Karpas-422 (cell line): ENCODE data around the gene KATNAL1. TPM values are rescaled to one million over a fixed set of nuclear protein-coding genes. Genes with fewer than 3 reads are reported as not detected.
A peak's percentile ranks its signal among the peaks of the same experiment; 100 is the strongest.

Experiments used
- DNase-seq: peaks from one replicate; pipeline ENCODE4 v3.0.0-alpha.2; 2015
- H2AFZ ChIP-seq: fragments of 200-600 bp; sonication (generic); 2 replicates; pipeline ENCODE4 v1.6.1; 2014; ENCODE audit warnings: antibody characterized with exemption, low read length, mixed read lengths
- H3K27ac ChIP-seq: fragments of 200-600 bp; sonication (generic); 2 replicates; pipeline ENCODE4 v1.5.1; 2014; ENCODE audit warnings: mild to moderate bottlenecking, low read length, moderate library complexity
- H3K27me3 ChIP-seq: fragments of 200-600 bp; sonication (generic); 2 replicates; pipeline ENCODE4 v1.6.1; 2014; ENCODE audit warnings: low read length, mixed read lengths
- H3K36me3 ChIP-seq: fragments of 200-600 bp; sonication (generic); 2 replicates; pipeline ENCODE4 v1.6.1; 2014; ENCODE audit warnings: low read length, mixed read lengths; ENCODE audit not compliant: insufficient read depth
- H3K4me1 ChIP-seq: fragments of 200-600 bp; sonication (generic); 2 replicates; pipeline ENCODE4 v1.6.1; 2014; ENCODE audit warnings: mild to moderate bottlenecking, low read length, mixed read lengths
- H3K4me2 ChIP-seq: fragments of 200-600 bp; sonication (generic); 2 replicates; pipeline ENCODE4 v1.6.1; 2014; ENCODE audit warnings: low read length, low read depth, mild to moderate bottlenecking; ENCODE audit not compliant: poor library complexity, severe bottlenecking
- H3K4me3 ChIP-seq: fragments of 200-600 bp; sonication (generic); 2 replicates; pipeline ENCODE4 v1.5.1; 2014; ENCODE audit warnings: mild to moderate bottlenecking, antibody characterized with exemption, low read length, mixed read lengths
- H3K79me2 ChIP-seq: fragments of 200-600 bp; sonication (generic); 2 replicates; pipeline ENCODE4 v1.6.1; 2014; ENCODE audit warnings: mild to moderate bottlenecking, low read length, mixed read lengths
- H3K9ac ChIP-seq: fragments of 200-600 bp; sonication (generic); 2 replicates; pipeline ENCODE4 v1.6.0; 2014; ENCODE audit warnings: low read length
- H3K9me2 ChIP-seq: fragments of 200-600 bp; sonication (generic), shearing (Covaris generic); replicated peaks from 2 replicates; pipeline ENCODE4 v1.6.0; 2014; ENCODE audit warnings: mild to moderate bottlenecking, low read length, moderate library complexity; ENCODE audit not compliant: insufficient read depth
- H3K9me3 ChIP-seq: fragments of 300-700, 200-600 bp; sonication (generic); 2 replicates; pipeline ENCODE4 v1.6.1; 2014; ENCODE audit warnings: low read length, mixed read lengths
- H4K20me1 ChIP-seq: fragments of 200-600 bp; sonication (generic); 2 replicates; pipeline ENCODE4 v1.6.1; 2014; ENCODE audit warnings: mild to moderate bottlenecking, antibody characterized with exemption, low read length, low read depth; ENCODE audit not compliant: insufficient read depth
- total RNA-seq: library from RNA; depleted of rRNA; stranded (reverse); fragments of >200 nt; shearing (Covaris generic); gene quantifications from 2 replicates; pipeline ENCODE4 v1.2.3, GENCODE V29; 2014; ENCODE audit warnings: low replicate concordance

The KATNAL1 gene
- total RNA-seq, 1 experiment from 2014 or later = 35.6 TPM

DNA sequence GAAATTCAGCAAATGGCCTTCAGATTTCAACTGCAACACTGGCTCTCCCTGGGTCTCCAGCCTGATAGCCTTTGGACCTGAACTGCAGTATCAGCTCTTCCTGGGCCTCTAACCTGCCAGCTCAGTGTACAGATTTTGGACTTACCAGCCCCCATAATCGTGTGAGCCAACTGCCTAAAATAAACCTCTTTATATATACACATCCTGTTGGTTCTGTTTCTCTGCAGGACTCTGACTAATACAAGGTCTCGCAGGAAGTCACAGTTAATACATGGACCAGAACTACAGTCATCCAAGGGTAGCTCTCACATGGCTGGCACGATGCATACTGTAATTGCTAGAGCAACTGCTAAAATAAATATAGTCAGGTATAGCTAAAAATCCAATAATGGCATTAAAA lies 85.1 kb downstream of the KATNAL1 start:
- Histone ChIP-seq H3K36me3 (peaks cover 50% of the 10 kb centered on the region), H3K27ac (no peak overlapping the region), H3K9me2 (no peaks in the 10 kb centered on the region), H3K9me3 (no peaks in the 10 kb centered on the region), H3K4me1 (no peaks in the 10 kb centered on the region; the same call in 1 of the 2 replicates), H3K79me2 (peaks cover 37% of the 10 kb centered on the region), H2AFZ (no peak overlapping the region), H4K20me1 (no peaks in the 10 kb centered on the region), H3K9ac (no peak overlapping the region), H3K4me3 (no peak overlapping the region), H3K27me3 (no peaks in the 10 kb centered on the region), H3K4me2 (no peak overlapping the region)
- no peak for DNase-seq

DNA sequence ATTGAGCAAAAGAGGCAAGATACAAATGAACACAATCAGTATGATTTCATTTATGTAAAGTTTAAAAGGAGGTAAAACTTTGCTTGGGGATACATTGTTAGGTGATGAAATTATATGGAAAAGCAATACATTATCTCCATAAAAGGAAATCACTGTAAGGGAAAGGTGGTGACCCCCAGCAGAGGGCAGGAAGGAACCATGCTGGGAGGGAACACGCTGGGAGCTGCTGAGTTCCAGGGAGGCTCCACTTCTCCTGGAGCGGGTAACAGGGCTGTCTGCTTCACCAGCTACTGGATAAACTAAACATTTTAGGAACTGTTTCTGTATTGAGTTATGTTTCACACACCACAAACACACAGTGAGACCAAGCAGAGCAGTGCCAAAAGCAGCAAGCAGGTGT lies 91.2 kb downstream of the KATNAL1 start:
- Histone ChIP-seq H3K27me3 (no peaks in the 10 kb centered on the region), H3K9me3 (no peaks in the 10 kb centered on the region), H3K4me1 (no peaks in the 10 kb centered on the region), H3K27ac (no peak overlapping the region), H3K79me2 (peaks cover 31% of the 10 kb centered on the region), H3K36me3 (peaks cover 28% of the 10 kb centered on the region), H3K9me2 (no peaks in the 10 kb centered on the region), H3K4me3 (no peak overlapping the region), H3K4me2 (no peak overlapping the region), H4K20me1 (no peaks in the 10 kb centered on the region), H3K9ac (no peak overlapping the region), H2AFZ (no peak overlapping the region)
- DNase-seq = no peak

DNA sequence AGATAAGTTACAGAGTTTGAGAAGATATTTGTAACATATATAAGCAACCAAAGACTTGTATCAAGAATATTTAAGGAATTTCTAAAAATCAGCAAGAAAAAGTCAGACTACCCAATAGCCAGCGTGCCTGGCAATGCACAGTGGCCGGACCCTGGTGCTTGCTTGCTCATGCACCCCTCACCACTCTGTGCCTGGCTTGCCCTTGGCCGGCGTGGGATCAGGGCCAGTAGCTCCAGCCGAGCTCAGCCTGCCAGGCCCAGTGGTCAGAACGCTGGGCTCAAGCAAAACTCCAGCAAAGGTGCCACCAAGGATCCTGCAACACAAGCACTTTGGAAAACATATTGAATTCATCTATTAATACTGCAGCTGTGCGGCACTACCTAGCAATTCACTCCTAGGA lies 95.1 kb downstream of the KATNAL1 start:
- Histone ChIP-seq H3K4me2 (no peak overlapping the region), H3K27me3 (no peaks in the 10 kb centered on the region), H4K20me1 (no peaks in the 10 kb centered on the region), H3K36me3 (peaks cover 30% of the 10 kb centered on the region), H3K27ac (no peak overlapping the region), H3K4me3 (no peak overlapping the region), H2AFZ (no peak overlapping the region), H3K9me3 (no peaks in the 10 kb centered on the region), H3K9ac (no peak overlapping the region), H3K4me1 (no peaks in the 10 kb centered on the region), H3K9me2 (no peaks in the 10 kb centered on the region), H3K79me2 (peaks cover 22% of the 10 kb centered on the region)
- no peak for DNase-seq

DNA sequence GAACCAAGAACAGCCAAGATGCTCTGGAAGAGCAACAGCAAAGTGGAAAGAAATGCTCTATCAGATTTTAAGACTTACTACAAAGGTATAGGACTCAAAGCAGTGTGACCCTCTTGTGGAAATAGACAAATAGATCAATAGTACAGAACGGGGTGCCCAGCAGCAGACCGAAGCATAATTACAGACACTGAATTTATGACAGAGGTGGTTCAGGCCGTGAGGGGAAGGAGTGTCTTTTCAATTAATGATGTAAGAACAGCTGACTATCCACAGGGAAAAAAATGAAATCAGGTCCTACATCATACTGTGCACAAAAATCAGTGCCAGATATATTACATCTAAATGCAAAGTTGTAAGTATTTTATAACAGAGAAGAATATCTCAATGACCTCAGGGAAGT lies 95.6 kb downstream of the KATNAL1 start:
- Histone ChIP-seq H3K27ac (no peak overlapping the region), H3K4me3 (no peak overlapping the region), H3K9ac (no peak overlapping the region), H3K4me2 (no peak overlapping the region), H3K4me1 (no peaks in the 10 kb centered on the region), H3K79me2 (peaks cover 19% of the 10 kb centered on the region), H3K9me2 (no peaks in the 10 kb centered on the region), H4K20me1 (no peaks in the 10 kb centered on the region), H2AFZ (no peak overlapping the region), H3K9me3 (no peaks in the 10 kb centered on the region), H3K27me3 (no peaks in the 10 kb centered on the region), H3K36me3 (peaks cover 28% of the 10 kb centered on the region)
- DNase-seq = no peak

DNA sequence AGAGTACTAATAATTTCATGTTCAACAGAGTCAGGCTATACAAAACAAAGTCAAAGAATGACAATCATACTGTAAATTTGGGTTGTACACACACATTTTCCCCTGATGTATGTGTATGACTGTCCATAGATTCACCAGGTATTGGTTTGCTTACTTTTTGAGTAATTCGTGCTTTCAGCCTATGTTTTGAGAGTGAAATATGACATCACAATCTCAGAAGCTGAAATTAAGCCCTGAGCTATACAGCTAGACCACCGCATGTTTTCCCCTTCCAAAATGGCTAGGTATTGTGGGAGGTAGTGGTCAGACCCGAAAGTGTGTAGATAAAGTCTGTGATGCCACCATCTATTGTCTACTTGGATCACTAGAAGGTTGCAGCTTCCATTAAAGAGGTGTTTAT lies 102.8 kb downstream of the KATNAL1 start:
- Histone ChIP-seq H3K9ac (no peak overlapping the region), H3K27me3 (no peaks in the 10 kb centered on the region), H3K27ac (no peak overlapping the region), H3K9me2 (no peaks in the 10 kb centered on the region), H3K4me3 (no peak overlapping the region), H3K36me3 (peaks cover 18% of the 10 kb centered on the region; the same call in 1 of the 2 replicates), H3K4me1 (no peaks in the 10 kb centered on the region), H2AFZ (no peak overlapping the region), H3K79me2 (no peaks in the 10 kb centered on the region), H4K20me1 (no peaks in the 10 kb centered on the region), H3K9me3 (no peaks in the 10 kb centered on the region), H3K4me2 (no peak overlapping the region)
- no peak for DNase-seq

DNA sequence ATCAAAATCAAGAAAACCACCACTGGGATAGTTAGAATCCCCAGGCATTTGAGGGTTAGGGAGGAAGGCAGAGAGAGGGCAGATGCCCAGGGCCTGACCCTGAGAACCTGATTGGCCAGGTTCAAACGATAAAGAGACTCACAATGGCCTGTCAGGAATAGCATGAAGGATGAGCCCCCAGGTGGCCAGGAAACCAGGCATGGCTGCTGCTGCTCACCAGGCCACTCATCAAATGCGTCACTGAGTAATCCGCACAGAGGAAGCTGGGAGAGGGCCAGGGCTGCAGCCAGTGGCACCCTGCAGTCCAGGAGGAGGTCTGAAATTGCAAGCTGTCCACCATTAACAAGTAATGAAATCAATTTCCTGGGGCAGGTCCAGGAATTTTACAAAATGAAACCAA lies 111.3 kb downstream of the KATNAL1 start:
- Histone ChIP-seq H3K9ac (no peak overlapping the region), H3K36me3 (no peaks in the 10 kb centered on the region), H3K9me2 (no peaks in the 10 kb centered on the region), H4K20me1 (no peaks in the 10 kb centered on the region), H3K27ac (no peak overlapping the region), H2AFZ (no peak overlapping the region), H3K79me2 (no peaks in the 10 kb centered on the region), H3K4me2 (no peak overlapping the region), H3K27me3 (no peaks in the 10 kb centered on the region), H3K9me3 (no peaks in the 10 kb centered on the region), H3K4me1 (peaks cover 46% of the 10 kb centered on the region), H3K4me3 (no peak overlapping the region)
- no peak for DNase-seq

DNA sequence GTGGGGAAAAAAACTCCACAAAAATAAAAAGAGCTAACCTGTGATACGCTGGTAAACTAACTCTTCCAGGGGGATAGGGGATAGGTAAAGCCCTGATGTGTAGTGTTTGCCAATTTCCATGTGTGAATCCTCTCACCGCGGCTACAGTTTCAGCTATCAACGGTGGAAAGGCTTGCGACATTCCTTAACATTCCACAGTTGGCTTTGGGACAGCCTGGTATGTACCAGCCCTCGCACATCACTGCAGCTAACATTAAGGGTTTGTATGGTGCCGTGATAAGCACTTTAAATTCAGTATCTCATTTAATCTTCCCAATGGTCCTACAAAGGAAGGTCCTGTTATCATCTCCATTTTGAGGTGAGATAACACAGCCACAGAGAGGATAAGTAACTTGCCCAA lies 112.4 kb downstream of the KATNAL1 start:
- H3K27me3 ChIP-seq = no peaks in the 10 kb centered on the region
- H3K27ac ChIP-seq = no peak overlapping the region

DNA sequence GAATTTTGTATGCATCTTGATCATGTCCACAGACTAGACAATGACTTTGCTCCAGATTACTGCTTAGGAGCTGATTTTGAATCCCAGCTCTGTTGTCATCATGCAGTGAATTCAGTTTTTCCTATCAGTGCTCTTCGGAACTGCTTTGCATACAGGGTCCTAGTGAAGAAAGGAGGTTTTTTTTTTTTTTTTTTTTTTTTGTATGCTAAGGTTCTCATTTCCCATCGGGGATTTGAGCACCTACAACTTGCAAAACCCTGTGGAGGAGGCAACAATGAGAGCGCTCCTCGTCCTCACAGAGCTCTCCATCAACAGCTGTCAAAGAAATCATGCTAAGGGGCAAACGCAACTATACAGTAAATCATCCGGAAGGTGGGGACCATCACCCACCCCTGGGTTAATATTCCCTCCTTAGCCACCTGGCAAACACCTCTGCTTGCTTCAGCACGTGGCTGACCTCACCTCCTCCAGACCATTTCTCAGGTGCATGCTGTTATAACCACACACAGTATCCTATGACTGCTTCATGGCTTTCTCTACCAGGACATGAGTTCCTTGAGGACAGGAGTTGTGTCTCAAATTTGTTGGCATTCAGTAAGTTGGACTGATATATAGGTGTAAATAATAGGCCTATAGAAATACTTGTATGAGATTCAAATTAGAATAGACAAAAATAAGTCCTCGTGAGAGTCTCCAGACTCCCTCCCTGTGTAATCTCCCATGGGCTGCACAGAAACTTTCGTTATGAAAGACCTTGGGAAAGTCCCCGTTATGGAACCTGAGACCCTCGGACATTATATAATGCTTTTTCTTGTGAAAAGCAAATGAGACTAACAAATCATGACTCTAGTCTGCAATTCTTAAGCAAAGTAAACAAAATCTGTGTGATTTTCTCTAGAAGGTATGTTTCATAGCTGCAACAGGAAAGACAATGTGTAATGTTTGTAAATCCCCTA lies 113.8 kb downstream of the KATNAL1 start:
- Histone ChIP-seq H4K20me1 (no peaks in the 10 kb centered on the region), H3K4me2 (peak overlapping the region; percentile 52), H3K4me1 (peaks cover 46% of the 10 kb centered on the region), H3K79me2 (no peaks in the 10 kb centered on the region), H3K4me3 (peak overlapping the region; percentile 7; the same call in 1 of the 2 replicates), H3K27ac (peak overlapping the region; percentile 23; the same call in 1 of the 2 replicates), H3K36me3 (no peaks in the 10 kb centered on the region), H3K9me2 (no peaks in the 10 kb centered on the region), H3K9me3 (no peaks in the 10 kb centered on the region), H3K27me3 (no peaks in the 10 kb centered on the region), H3K9ac (no peak overlapping the region), H2AFZ (no peak overlapping the region)
- DNase-seq = peak; percentile 63

More for the DNA sequence above, 112.4 kb downstream of the KATNAL1 start:
- Histone ChIP-seq H3K9me3 (no peaks in the 10 kb centered on the region), H3K36me3 (no peaks in the 10 kb centered on the region), H3K4me2 (peak overlapping the region; percentile 52), H3K9ac (no peak overlapping the region), H4K20me1 (no peaks in the 10 kb centered on the region), H3K4me3 (no peak overlapping the region), H3K79me2 (no peaks in the 10 kb centered on the region), H3K4me1 (peaks cover 46% of the 10 kb centered on the region), H2AFZ (no peak overlapping the region), H3K9me2 (no peaks in the 10 kb centered on the region)
- no peak for DNase-seq
